ENCODE results near the gene PEPD. TPM values are rescaled to one million over a fixed set of nuclear protein-coding genes. Genes with fewer than 3 reads are reported as not detected.

Gene PEPD
- total RNA-seq, 1 experiment from 2014 or later: 40.5 TPM

DNA sequence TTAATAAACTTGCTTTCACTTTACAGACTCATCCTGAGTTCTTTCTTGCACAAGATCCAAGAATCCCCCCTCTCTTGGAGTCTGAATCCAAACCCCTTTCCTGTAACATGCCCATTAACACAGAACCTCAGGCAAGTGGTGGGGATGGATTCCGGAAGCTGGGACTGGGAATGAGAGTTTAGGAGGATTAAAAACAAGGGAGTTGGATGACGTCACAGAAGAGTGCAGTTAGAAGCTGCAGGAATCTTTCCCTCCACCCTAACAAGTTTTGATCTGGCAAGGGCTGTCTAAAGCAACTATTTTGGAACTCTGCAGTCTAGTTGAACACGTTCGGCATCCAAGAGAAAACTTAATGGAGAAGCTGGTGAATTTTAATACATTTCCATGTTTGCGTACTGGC lies 48.2 kb upstream of the PEPD start (continued):
- TF ChIP-seq, protein P1, sequence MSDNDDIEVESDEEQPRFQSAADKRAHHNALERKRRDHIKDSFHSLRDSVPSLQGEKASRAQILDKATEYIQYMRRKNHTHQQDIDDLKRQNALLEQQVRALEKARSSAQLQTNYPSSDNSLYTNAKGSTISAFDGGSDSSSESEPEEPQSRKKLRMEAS (IDR thresholded peaks at IDR 0.05): no peak
- TF ChIP-seq ELF1 (IDR thresholded peaks at IDR 0.05; ENCODE audit: borderline replicate concordance, low read depth): no peak

DNA sequence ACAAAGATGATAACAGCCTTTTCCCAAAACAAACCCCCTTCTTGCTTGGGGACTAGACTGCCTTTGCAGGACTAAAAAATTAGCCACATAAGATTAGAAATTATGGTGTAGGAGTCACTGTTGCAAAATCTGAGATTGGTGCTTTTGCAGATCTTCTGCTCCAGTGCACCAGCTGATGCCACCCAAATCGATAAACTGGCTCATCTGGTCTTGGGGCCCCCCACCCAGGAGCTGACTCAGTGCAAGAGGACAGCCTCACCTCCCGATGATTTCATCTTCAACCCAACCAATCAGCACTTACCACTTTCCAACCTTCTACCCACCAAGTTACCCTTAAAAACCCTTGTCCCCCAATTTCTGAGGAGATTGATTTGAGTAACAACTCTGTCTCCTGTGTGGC lies 47.1 kb upstream of the PEPD start:
- H2AFZ ChIP-seq (ENCODE audit: low read depth, low read length, poor library complexity, severe bottlenecking): no peak overlapping the region
- DNase-seq (ENCODE audit: low read depth, low spot score) (no peak), ATAC-seq (no peak)
- H3K79me2 ChIP-seq (ENCODE audit: insufficient read depth, low read length): no peaks in the 10 kb centered on the region
- H3K9ac ChIP-seq (ENCODE audit: low read length): no peak overlapping the region
- POLR2A ChIA-PET: no interaction called here
- no peak overlapping the region for H3K4me2 ChIP-seq (ENCODE audit: low read length)
- H3K27ac ChIP-seq (ENCODE audit: low read depth, low read length): no peak overlapping the region
- H3K9me2 ChIP-seq (ENCODE audit: insufficient read depth): no peaks in the 10 kb centered on the region
- H3K36me3 ChIP-seq (ENCODE audit: control insufficient read depth in 1 of 2, insufficient read depth in 2 of 2, low read length in 2 of 2): no peaks in the 10 kb centered on the region
- no peak overlapping the region for H3K4me3 ChIP-seq (replicated peaks in 1 of 2; ENCODE audit: low read depth in 1 of 2, low read length in 2 of 2)
- CTCF ChIA-PET: no interaction called here
- intact Hi-C loops (cut with micrococcal nuclease): no loop called here
- TF ChIP-seq EGR1 (IDR thresholded peaks at IDR 0.05; ENCODE audit: low read depth): no peak
- TF ChIP-seq, protein P2, sequence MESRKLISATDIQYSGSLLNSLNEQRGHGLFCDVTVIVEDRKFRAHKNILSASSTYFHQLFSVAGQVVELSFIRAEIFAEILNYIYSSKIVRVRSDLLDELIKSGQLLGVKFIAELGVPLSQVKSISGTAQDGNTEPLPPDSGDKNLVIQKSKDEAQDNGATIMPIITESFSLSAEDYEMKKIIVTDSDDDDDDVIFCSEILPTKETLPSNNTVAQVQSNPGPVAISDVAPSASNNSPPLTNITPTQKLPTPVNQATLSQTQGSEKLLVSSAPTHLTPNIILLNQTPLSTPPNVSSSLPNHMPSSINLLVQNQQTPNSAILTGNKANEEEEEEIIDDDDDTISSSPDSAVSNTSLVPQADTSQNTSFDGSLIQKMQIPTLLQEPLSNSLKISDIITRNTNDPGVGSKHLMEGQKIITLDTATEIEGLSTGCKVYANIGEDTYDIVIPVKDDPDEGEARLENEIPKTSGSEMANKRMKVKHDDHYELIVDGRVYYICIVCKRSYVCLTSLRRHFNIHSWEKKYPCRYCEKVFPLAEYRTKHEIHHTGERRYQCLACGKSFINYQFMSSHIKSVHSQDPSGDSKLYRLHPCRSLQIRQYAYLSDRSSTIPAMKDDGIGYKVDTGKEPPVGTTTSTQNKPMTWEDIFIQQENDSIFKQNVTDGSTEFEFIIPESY (IDR thresholded peaks at IDR 0.05; ENCODE audit: extremely low read depth, insufficient replicate concordance, low read length): no peak
- no peak for TF ChIP-seq POLR2AphosphoS5 (IDR thresholded peaks at IDR 0.05; ENCODE audit: low read depth, low read length)
- TF ChIP-seq SRF (IDR thresholded peaks at IDR 0.05; ENCODE audit: low read depth): no peak
- TF ChIP-seq ELF1 (IDR thresholded peaks at IDR 0.05; ENCODE audit: borderline replicate concordance, low read depth): no peak
- TF ChIP-seq SP1 (IDR thresholded peaks at IDR 0.05; ENCODE audit: low read depth): no peak
- TF ChIP-seq RAD21 (IDR thresholded peaks at IDR 0.05; ENCODE audit: low read depth): no peak
- TF ChIP-seq YY1 (IDR thresholded peaks at IDR 0.05; ENCODE audit: extremely low read depth, insufficient replicate concordance, low read depth, low read length): no peak
- TF ChIP-seq EZH2 (IDR thresholded peaks at IDR 0.05): no peak
- TF ChIP-seq FOSL1 (IDR thresholded peaks at IDR 0.05; ENCODE audit: low read depth): no peak
- no peak for TF ChIP-seq SIN3A (IDR thresholded peaks at IDR 0.05; ENCODE audit: low read depth)
- TF ChIP-seq TCF7L2 (IDR thresholded peaks at IDR 0.05; ENCODE audit: borderline replicate concordance, extremely low read depth, insufficient read depth, insufficient read length): no peak
- TF ChIP-seq, protein P3, sequence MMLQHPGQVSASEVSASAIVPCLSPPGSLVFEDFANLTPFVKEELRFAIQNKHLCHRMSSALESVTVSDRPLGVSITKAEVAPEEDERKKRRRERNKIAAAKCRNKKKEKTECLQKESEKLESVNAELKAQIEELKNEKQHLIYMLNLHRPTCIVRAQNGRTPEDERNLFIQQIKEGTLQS (IDR thresholded peaks at IDR 0.05): no peak
- TF ChIP-seq CBX3 (IDR thresholded peaks at IDR 0.05; ENCODE audit: low read depth): no peak
- no peak for TF ChIP-seq POLR2A (IDR thresholded peaks at IDR 0.05; ENCODE audit: borderline replicate concordance, extremely low read depth, insufficient read depth, insufficient read length)
- TF ChIP-seq, protein P4, sequence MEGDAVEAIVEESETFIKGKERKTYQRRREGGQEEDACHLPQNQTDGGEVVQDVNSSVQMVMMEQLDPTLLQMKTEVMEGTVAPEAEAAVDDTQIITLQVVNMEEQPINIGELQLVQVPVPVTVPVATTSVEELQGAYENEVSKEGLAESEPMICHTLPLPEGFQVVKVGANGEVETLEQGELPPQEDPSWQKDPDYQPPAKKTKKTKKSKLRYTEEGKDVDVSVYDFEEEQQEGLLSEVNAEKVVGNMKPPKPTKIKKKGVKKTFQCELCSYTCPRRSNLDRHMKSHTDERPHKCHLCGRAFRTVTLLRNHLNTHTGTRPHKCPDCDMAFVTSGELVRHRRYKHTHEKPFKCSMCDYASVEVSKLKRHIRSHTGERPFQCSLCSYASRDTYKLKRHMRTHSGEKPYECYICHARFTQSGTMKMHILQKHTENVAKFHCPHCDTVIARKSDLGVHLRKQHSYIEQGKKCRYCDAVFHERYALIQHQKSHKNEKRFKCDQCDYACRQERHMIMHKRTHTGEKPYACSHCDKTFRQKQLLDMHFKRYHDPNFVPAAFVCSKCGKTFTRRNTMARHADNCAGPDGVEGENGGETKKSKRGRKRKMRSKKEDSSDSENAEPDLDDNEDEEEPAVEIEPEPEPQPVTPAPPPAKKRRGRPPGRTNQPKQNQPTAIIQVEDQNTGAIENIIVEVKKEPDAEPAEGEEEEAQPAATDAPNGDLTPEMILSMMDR (IDR thresholded peaks at IDR 0.05 in 2 of 3, conservative IDR thresholded peaks at IDR 0.05 in 1 of 3; ENCODE audit: borderline replicate concordance in 1 of 3, insufficient read depth in 1 of 3, low read depth in 2 of 3, low read length in 2 of 3): no peak
- TF ChIP-seq, protein P1 (IDR thresholded peaks at IDR 0.05): no peak
- H3K4me1 ChIP-seq (ENCODE audit: control insufficient read depth in 1 of 2, insufficient read depth in 2 of 2, low read length in 2 of 2): no peaks in the 10 kb centered on the region
- BruUV-seq (replicated peaks): no TSS peak
- H3K9me3 ChIP-seq (ENCODE audit: control insufficient read depth in 1 of 2, insufficient read depth in 1 of 2, low read depth in 1 of 2, low read length in 2 of 2): 0 out of 4 replicates have a peak, but pooled peaks cover 0 to 4% of the 10 kb centered on the region in 2 experiments
- RAD21 ChIA-PET (ENCODE audit: low non-redundant PET in 1 of 2, low total read pairs in 2 of 2, uncharacterized antibody in 2 of 2, unreplicated experiment in 2 of 2): no interaction called here
- no peaks in the 10 kb centered on the region for H4K20me1 ChIP-seq (ENCODE audit: insufficient read depth)
- peaks cover 33% of the 10 kb centered on the region for H3K27me3 ChIP-seq (ENCODE audit: insufficient read depth, low read length)

Data from HCT116 (cell line).